ENCODE data around the gene FAM20B. TPM values are rescaled to one million over a fixed set of nuclear protein-coding genes. Genes with fewer than 3 reads are reported as not detected.

FAM20B gene
- total and polyA plus RNA-seq, 2 of the 13 experiments (the other 11 are each of a cell fraction or from before 2014, with no cell fraction given): 13.8 to 26.9 TPM

DNA sequence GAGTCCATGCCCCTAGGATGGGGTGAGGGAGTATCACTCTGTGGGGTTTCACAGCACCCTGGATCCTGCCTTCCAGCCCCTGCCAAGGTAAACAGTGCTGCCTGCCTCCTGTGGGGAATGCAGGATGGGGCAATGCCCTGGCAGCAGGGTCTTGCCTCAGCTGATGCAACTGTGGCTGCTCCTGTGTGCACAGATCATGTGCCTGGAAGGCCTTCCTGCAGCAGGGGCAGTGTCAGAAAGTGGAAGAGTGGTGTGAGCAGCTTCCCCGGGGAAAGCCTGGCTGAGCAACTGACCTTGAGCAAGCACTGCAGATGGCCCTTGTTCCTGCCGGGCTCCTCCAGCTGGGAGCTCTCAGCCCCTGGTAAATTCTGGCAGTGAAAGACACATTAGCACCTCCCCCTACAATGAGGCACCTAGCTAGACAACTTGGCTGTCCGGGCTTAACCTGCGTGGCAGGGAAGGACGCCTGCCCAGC, 66.0 kb downstream of the FAM20B start (continued):
- TF ChIP-seq HNRNPUL1 (IDR thresholded peaks at IDR 0.05; ENCODE audit: low read depth, low read length) (no peak), TOE1 (CRISPR knock-in tag; IDR thresholded peaks at IDR 0.05) (no peak), SNRNP70 (IDR thresholded peaks at IDR 0.05; ENCODE audit: low read depth, low read length) (no peak), ZNF234 (CRISPR knock-in tag; conservative IDR thresholded peaks at IDR 0.05) (no peak), ZFP36L1 (CRISPR knock-in tag; IDR thresholded peaks at IDR 0.05) (no peak), CBX5 (CRISPR knock-in tag; IDR thresholded peaks at IDR 0.05; ENCODE audit: borderline replicate concordance) (peak; percentile 97; the same call in 1 of the 2 replicates), NR1H2 (CRISPR knock-in tag; IDR thresholded peaks at IDR 0.05; ENCODE audit: borderline replicate concordance, low read depth) (no peak), NONO (IDR thresholded peaks at IDR 0.05) (no peak), NONO (CRISPR knock-in tag; conservative IDR thresholded peaks at IDR 0.05) (peak; percentile 77), ZNF251 (CRISPR knock-in tag; IDR thresholded peaks at IDR 0.05) (no peak), KLF15 (CRISPR knock-in tag; IDR thresholded peaks at IDR 0.05; ENCODE audit: borderline replicate concordance) (no peak), ZNF12 (CRISPR knock-in tag; IDR thresholded peaks at IDR 0.05) (peak; percentile 77; the same call in 1 of the 2 replicates), ZMYM4 (CRISPR knock-in tag; IDR thresholded peaks at IDR 0.05) (peak; percentile 58; the same call in 1 of the 2 replicates), RARA (CRISPR knock-in tag; IDR thresholded peaks at IDR 0.05) (peak; percentile 82), SMARCC2 (IDR thresholded peaks at IDR 0.05) (no peak), ZNF510 (CRISPR knock-in tag; IDR thresholded peaks at IDR 0.05; ENCODE audit: low read depth) (no peak), SNAI1 (CRISPR knock-in tag; IDR thresholded peaks at IDR 0.05; ENCODE audit: borderline replicate concordance) (no peak), NKX3-1 (CRISPR knock-in tag; IDR thresholded peaks at IDR 0.05) (no peak), SMAD9 (CRISPR knock-in tag; IDR thresholded peaks at IDR 0.05) (no peak), ELF3 (CRISPR knock-in tag; IDR thresholded peaks at IDR 0.05) (0 out of 2 replicates have a peak, but pooled peaks have one; percentile 48), ZNF333 (CRISPR knock-in tag; IDR thresholded peaks at IDR 0.05; ENCODE audit: borderline replicate concordance) (no peak), TMF1 (CRISPR knock-in tag; IDR thresholded peaks at IDR 0.05; ENCODE audit: low read depth) (no peak), KDM4B (CRISPR knock-in tag; IDR thresholded peaks at IDR 0.05) (peak; percentile 21; the same call in 1 of the 2 replicates), FOXK1 (CRISPR knock-in tag; IDR thresholded peaks at IDR 0.05; ENCODE audit: borderline replicate concordance, low read depth) (peak; percentile 73; the same call in 1 of the 2 replicates), HDAC6 (IDR thresholded peaks at IDR 0.05; ENCODE audit: low read depth, low read length) (no peak)
- TF ChIP-seq, protein P1, sequence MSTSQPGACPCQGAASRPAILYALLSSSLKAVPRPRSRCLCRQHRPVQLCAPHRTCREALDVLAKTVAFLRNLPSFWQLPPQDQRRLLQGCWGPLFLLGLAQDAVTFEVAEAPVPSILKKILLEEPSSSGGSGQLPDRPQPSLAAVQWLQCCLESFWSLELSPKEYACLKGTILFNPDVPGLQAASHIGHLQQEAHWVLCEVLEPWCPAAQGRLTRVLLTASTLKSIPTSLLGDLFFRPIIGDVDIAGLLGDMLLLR (CRISPR knock-in tag; IDR thresholded peaks at IDR 0.05): no peak
- TF ChIP-seq, protein P2, sequence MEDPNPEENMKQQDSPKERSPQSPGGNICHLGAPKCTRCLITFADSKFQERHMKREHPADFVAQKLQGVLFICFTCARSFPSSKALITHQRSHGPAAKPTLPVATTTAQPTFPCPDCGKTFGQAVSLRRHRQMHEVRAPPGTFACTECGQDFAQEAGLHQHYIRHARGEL (CRISPR knock-in tag; IDR thresholded peaks at IDR 0.05): no peak
- TF ChIP-seq, protein P3, sequence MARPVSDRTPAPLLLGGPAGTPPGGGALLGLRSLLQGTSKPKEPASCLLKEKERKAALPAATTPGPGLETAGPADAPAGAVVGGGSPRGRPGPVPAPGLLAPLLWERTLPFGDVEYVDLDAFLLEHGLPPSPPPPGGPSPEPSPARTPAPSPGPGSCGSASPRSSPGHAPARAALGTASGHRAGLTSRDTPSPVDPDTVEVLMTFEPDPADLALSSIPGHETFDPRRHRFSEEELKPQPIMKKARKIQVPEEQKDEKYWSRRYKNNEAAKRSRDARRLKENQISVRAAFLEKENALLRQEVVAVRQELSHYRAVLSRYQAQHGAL (CRISPR knock-in tag; IDR thresholded peaks at IDR 0.05; ENCODE audit: not compliant biosample characterization): no peak
- TF ChIP-seq, protein P4, sequence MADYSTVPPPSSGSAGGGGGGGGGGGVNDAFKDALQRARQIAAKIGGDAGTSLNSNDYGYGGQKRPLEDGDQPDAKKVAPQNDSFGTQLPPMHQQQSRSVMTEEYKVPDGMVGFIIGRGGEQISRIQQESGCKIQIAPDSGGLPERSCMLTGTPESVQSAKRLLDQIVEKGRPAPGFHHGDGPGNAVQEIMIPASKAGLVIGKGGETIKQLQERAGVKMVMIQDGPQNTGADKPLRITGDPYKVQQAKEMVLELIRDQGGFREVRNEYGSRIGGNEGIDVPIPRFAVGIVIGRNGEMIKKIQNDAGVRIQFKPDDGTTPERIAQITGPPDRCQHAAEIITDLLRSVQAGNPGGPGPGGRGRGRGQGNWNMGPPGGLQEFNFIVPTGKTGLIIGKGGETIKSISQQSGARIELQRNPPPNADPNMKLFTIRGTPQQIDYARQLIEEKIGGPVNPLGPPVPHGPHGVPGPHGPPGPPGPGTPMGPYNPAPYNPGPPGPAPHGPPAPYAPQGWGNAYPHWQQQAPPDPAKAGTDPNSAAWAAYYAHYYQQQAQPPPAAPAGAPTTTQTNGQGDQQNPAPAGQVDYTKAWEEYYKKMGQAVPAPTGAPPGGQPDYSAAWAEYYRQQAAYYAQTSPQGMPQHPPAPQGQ (CRISPR knock-in tag; IDR thresholded peaks at IDR 0.05; ENCODE audit: borderline replicate concordance): 0 out of 2 replicates have a peak, but pooled peaks have one; percentile 50
